CD14-positive monocyte (primary cell): Measurements from ENCODE around the gene ALAS1. TPM values are rescaled to one million over a fixed set of nuclear protein-coding genes. Genes with fewer than 3 reads are reported as not detected.

Source experiments
- DNase-seq, 3 donors: peaks; one replicate each; pipeline ENCODE4 v3.0.0-alpha.2; 2011 to 2022
- H2AFZ ChIP-seq: 2 replicates; pipeline ENCODE4 v1.6.0; 2012; ENCODE audit warnings: mild to moderate bottlenecking, low read depth, low read length, inconsistent platforms; ENCODE audit not compliant: insufficient read depth, poor library complexity, severe bottlenecking
- H3K27ac ChIP-seq, 2 donors: 1 replicate in 1 of 2; 2 replicates in 1 of 2; pipeline ENCODE4 v1.5.1; 2012 to 2013; ENCODE audit warnings: low read length in 2 of 2, control low read depth in 1 of 2, inconsistent platforms in 1 of 2, low read depth in 1 of 2, mild to moderate bottlenecking in 1 of 2
- H3K27me3 ChIP-seq, 2 donors: one replicate each; pipeline versions ENCODE4 v1.6.0 to v1.6.1; 2011 to 2013; ENCODE audit warnings: low read length in 2 of 2; ENCODE audit not compliant: control insufficient read depth in 2 of 2, insufficient read depth in 2 of 2
- H3K36me3 ChIP-seq, 2 donors: replicated peaks in 1 of 2; 1 replicate in 1 of 2; 2 replicates in 1 of 2; pipeline versions ENCODE4 v1.5.1 to v1.6.1; 2012 to 2013; ENCODE audit warnings: low read length in 2 of 2, control low read depth in 1 of 2, inconsistent platforms in 1 of 2, mild to moderate bottlenecking in 1 of 2; ENCODE audit not compliant: insufficient read depth in 2 of 2, control insufficient read depth in 1 of 2
- H3K4me1 ChIP-seq, 2 donors: 1 replicate in 1 of 2; 2 replicates in 1 of 2; pipeline versions ENCODE4 v1.5.1 to v1.6.1; 2012 to 2013; ENCODE audit warnings: low read length in 2 of 2, control low read depth in 1 of 2, inconsistent platforms in 1 of 2, mild to moderate bottlenecking in 1 of 2, moderate library complexity in 1 of 2; ENCODE audit not compliant: insufficient read depth in 2 of 2, control insufficient read depth in 1 of 2
- H3K4me2 ChIP-seq: replicated peaks from 2 replicates; pipeline ENCODE3; 2012; ENCODE audit warnings: low read length, moderate library complexity, mild to moderate bottlenecking; ENCODE audit not compliant: poor library complexity, severe bottlenecking; ENCODE audit errors: extremely low read depth
- H3K4me3 ChIP-seq, 3 experiments: fragments of 200-600 bp in 1 of 3; sonication (generic) in 1 of 3; replicated peaks in 1 of 3; 1 replicate in 2 of 3; 2 replicates in 1 of 3; pipeline ENCODE4 v1.5.1; 2011 to 2013; ENCODE audit warnings: low read length in 3 of 3, mild to moderate bottlenecking in 3 of 3, control low read depth in 2 of 3, low read depth in 2 of 3, inconsistent platforms in 1 of 3, moderate library complexity in 1 of 3
- H3K79me2 ChIP-seq: 2 replicates; pipeline ENCODE4 v1.6.0; 2012; ENCODE audit warnings: mild to moderate bottlenecking, control low read depth, inconsistent platforms, low read length, moderate library complexity; ENCODE audit not compliant: insufficient read depth
- H3K9ac ChIP-seq: 2 replicates; pipeline ENCODE4 v1.6.0; 2017; ENCODE audit warnings: low read length, mild to moderate bottlenecking; ENCODE audit not compliant: insufficient read depth, poor library complexity, severe bottlenecking
- H3K9me3 ChIP-seq, 2 donors: replicated peaks in 1 of 2; 1 replicate in 1 of 2; 2 replicates in 1 of 2; pipeline versions ENCODE4 v1.5.1 to v1.6.1; 2012 to 2013; ENCODE audit warnings: low read length in 2 of 2, control low read depth in 1 of 2; ENCODE audit not compliant: control insufficient read depth in 1 of 2, insufficient read depth in 1 of 2
- H4K20me1 ChIP-seq: 2 replicates; pipeline ENCODE4 v1.6.0; 2012; ENCODE audit warnings: mild to moderate bottlenecking, low read length, control low read depth, moderate library complexity; ENCODE audit not compliant: insufficient read depth
- H3K27ac Mint-ChIP-seq, 7 donors: one replicate each; pipeline ENCODE4 v1.8.0; 2020; ENCODE audit warnings: mild to moderate bottlenecking in 7 of 7, mixed read lengths in 7 of 7, moderate library complexity in 6 of 7, inconsistent platforms in 2 of 7
- H3K27me3 Mint-ChIP-seq, 3 donors: one replicate each; pipeline ENCODE4 v1.8.0; 2021 to 2022; ENCODE audit warnings: low read depth in 3 of 3, mild to moderate bottlenecking in 3 of 3, mixed read lengths in 3 of 3, moderate library complexity in 3 of 3, inconsistent platforms in 1 of 3
- H3K36me3 Mint-ChIP-seq, 2 donors: one replicate each; pipeline ENCODE4 v1.8.0; 2020; ENCODE audit warnings: mixed read lengths in 2 of 2, inconsistent platforms in 1 of 2, mild to moderate bottlenecking in 1 of 2
- H3K4me1 Mint-ChIP-seq: one replicate; pipeline ENCODE4 v1.8.0; 2020; ENCODE audit warnings: mild to moderate bottlenecking, mixed read lengths
- H3K4me3 Mint-ChIP-seq, 2 donors: one replicate each; pipeline ENCODE4 v1.8.0; 2020; ENCODE audit warnings: mild to moderate bottlenecking in 2 of 2, mixed read lengths in 2 of 2, moderate library complexity in 1 of 2
- H3K9me3 Mint-ChIP-seq, 7 donors: one replicate each; pipeline ENCODE4 v1.8.0; 2020 to 2022; ENCODE audit warnings: mixed read lengths in 7 of 7, mild to moderate bottlenecking in 6 of 7, moderate library complexity in 6 of 7, inconsistent platforms in 2 of 7
- WGBS: methylation state at CpG from one replicate; pipeline ENCODE4 v1.1.5; 2013; ENCODE audit warnings: missing lambda C conversion rate; ENCODE audit not compliant: insufficient coverage; 5-methylcytosine and 5-hydroxymethylcytosine counted together
- intact Hi-C, 2 donors: fragments of 100-400 bp; cut with micrococcal nuclease; formaldehyde crosslinking; loops; one replicate each; pipeline versions ENCODE4 v1.15.0 to v1.15.1; 2023
- polyA plus RNA-seq, 3 donors: library from polyadenylated mRNA; depleted of rRNA in 1 of 3; unstranded in 2 of 3; stranded (reverse) in 1 of 3; fragments of 300-500 nt in 2 of 3; fragments of >200 nt in 1 of 3; fragmentation: Illumina TruSeq in 2 of 3; gene quantifications; 1 replicate in 2 of 3; 2 replicates in 1 of 3; pipeline ENCODE4 v1.2.3, GENCODE V29; 2012 to 2021
- TF ChIP-seq, protein P1 (sequence below): fragments of 200-600 bp; IDR thresholded peaks from one replicate; pipeline ENCODE4 v1.8.0; 2022; ENCODE audit warnings: antibody characterized with exemption, mild to moderate bottlenecking

Gene ALAS1
- polyA plus RNA-seq, 3 donors: 20.9 to 84.7 (median 38.7) TPM

DNA sequence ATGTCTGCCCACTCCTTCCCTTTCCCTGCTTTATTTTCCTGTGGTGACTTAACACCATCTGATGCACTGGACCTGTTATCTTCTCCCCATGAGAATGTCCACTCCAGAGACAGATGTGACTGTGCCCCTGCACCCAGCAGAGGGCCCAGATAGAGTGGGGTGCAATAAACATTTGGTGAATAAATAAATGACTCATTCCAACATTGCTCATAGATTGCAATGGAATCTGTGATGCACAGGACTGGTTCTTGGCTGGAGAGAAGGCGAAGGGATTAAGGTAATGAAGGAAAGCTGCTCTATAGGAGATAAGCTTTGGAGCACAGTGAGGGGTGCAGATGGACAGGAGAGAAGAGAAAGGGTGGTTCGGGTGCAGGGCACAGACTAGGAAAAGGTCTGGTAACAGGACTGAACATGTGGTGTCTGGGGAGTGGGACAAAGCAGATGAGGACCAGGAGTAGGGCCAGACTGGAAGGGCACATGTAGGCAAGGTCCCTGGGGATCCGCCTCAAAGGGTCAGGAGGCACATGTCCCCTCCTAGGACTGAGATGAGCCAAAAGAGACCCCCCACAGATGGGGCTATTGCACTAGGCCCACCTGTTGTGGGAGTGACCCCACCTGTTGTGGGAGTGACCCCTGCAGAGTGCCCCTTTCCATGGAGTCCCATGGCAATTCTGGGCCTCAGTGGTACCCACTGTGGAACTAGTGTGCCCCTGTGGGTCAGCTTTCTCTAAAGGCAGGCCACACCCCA lies 26.3 kb upstream of the ALAS1 start:
- 89% methylated on average over 3 of the region's 3 CpGs for WGBS
- DNase-seq: peak in 1 of 3 donors; percentile 44
- Histone ChIP-seq H2AFZ (no peak overlapping the region), H3K9ac (no peak overlapping the region), H4K20me1 (no peaks in the 10 kb centered on the region), H3K27me3 (no peaks in the 10 kb centered on the region), H3K4me1 (peaks cover 17 to 18% of the 10 kb centered on the region in 2 donors), H3K79me2 (no peaks in the 10 kb centered on the region), H3K36me3 (no peaks in the 10 kb centered on the region), H3K4me2 (no peak overlapping the region), H3K27ac (no peak overlapping the region), H3K9me3 (no peaks in the 10 kb centered on the region), H3K4me3 (no peak overlapping the region)
- TF ChIP-seq, protein P1, sequence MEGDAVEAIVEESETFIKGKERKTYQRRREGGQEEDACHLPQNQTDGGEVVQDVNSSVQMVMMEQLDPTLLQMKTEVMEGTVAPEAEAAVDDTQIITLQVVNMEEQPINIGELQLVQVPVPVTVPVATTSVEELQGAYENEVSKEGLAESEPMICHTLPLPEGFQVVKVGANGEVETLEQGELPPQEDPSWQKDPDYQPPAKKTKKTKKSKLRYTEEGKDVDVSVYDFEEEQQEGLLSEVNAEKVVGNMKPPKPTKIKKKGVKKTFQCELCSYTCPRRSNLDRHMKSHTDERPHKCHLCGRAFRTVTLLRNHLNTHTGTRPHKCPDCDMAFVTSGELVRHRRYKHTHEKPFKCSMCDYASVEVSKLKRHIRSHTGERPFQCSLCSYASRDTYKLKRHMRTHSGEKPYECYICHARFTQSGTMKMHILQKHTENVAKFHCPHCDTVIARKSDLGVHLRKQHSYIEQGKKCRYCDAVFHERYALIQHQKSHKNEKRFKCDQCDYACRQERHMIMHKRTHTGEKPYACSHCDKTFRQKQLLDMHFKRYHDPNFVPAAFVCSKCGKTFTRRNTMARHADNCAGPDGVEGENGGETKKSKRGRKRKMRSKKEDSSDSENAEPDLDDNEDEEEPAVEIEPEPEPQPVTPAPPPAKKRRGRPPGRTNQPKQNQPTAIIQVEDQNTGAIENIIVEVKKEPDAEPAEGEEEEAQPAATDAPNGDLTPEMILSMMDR: no peak
- peaks cover 22% of the 10 kb centered on the region for H3K4me1 Mint-ChIP-seq
- H3K27ac Mint-ChIP-seq: peak overlapping the region in 1 of 7 donors; percentile 83
- peaks cover 0 to 2% (median 0%) of the 10 kb centered on the region in 7 donors for H3K9me3 Mint-ChIP-seq
- no peak overlapping the region for H3K4me3 Mint-ChIP-seq
- intact Hi-C loops: no loop called here
- peaks cover 3 to 7% of the 10 kb centered on the region in 2 donors for H3K36me3 Mint-ChIP-seq
- H3K27me3 Mint-ChIP-seq: peaks cover 0 to 4% (median 2%) of the 10 kb centered on the region in 3 donors

- H3K4me1 Mint-ChIP-seq: peaks cover 22% of the 10 kb centered on the region
- Histone ChIP-seq H3K27ac (no peak overlapping the region), H3K9ac (no peak overlapping the region), H2AFZ (no peak overlapping the region), H3K79me2 (no peaks in the 10 kb centered on the region), H3K9me3 (no peaks in the 10 kb centered on the region), H4K20me1 (no peaks in the 10 kb centered on the region), H3K4me1 (peaks cover 17 to 18% of the 10 kb centered on the region in 2 donors), H3K36me3 (no peaks in the 10 kb centered on the region), H3K27me3 (no peaks in the 10 kb centered on the region), H3K4me2 (no peak overlapping the region), H3K4me3 (no peak overlapping the region)
- TF ChIP-seq, protein P1: no peak
- H3K27ac Mint-ChIP-seq: no peak overlapping the region
- H3K27me3 Mint-ChIP-seq: peaks cover 0 to 4% (median 2%) of the 10 kb centered on the region in 3 donors
- no peak overlapping the region for H3K4me3 Mint-ChIP-seq
- 100% methylated on average over 4 of the region's 5 CpGs for WGBS
- DNase-seq: no peak
- peaks cover 3 to 7% of the 10 kb centered on the region in 2 donors for H3K36me3 Mint-ChIP-seq
- intact Hi-C loops: no loop called here
- H3K9me3 Mint-ChIP-seq: peaks cover 0 to 2% (median 0%) of the 10 kb centered on the region in 7 donors
Measured at GRCh38 chr3:52172262-52172757, 25.6 kb upstream of the ALAS1 start.
